Left ventricle myocardium inferior (tissue), 1 donor: Measurements from ENCODE around the gene CEP170B. TPM values are rescaled to one million over a fixed set of nuclear protein-coding genes. Genes with fewer than 3 reads are reported as not detected.
A peak's percentile ranks its signal among the peaks of the same experiment; 100 is the strongest.

Source experiments
- DNase-seq: peaks from one replicate; pipeline ENCODE4 v3.0.0-alpha.2; 2020
- H3K27ac ChIP-seq: fragments of 200-600 bp; replicated peaks from 2 replicates; pipeline ENCODE4 v1.8.0; 2021
- H3K27me3 ChIP-seq: fragments of 200-600 bp; 2 replicates; pipeline ENCODE4 v1.8.0; 2021; ENCODE audit warnings: low read depth
- H3K36me3 ChIP-seq: fragments of 200-600 bp; 2 replicates; pipeline ENCODE4 v1.8.0; 2021
- H3K4me1 ChIP-seq: fragments of 200-600 bp; 2 replicates; pipeline ENCODE4 v1.8.0; 2021
- H3K4me3 ChIP-seq: fragments of 200-600 bp; 2 replicates; pipeline ENCODE4 v1.8.0; 2021; ENCODE audit warnings: mild to moderate bottlenecking, moderate library complexity
- H3K9me3 ChIP-seq: fragments of 200-600 bp; replicated peaks from 2 replicates; pipeline ENCODE4 v1.8.0; 2021
- CTCF ChIP-seq: fragments of 200-600 bp; IDR thresholded peaks from 2 replicates; pipeline ENCODE4 v1.8.0; 2021; ENCODE audit warnings: antibody characterized with exemption, mild to moderate bottlenecking, borderline replicate concordance
- intact Hi-C: fragments of 100-400 bp; cut with micrococcal nuclease; formaldehyde crosslinking; loops from one replicate; pipeline ENCODE4 v1.11.0; 2022
- total RNA-seq: library from RNA; stranded (reverse); fragmentation: NEBNext Ultra II Directional; extraction: Animal tissue kit (Norgen Biotek cat#: 25700); gene quantifications from one replicate; pipeline ENCODE4 v1.2.1, GENCODE V29; 2021
- donor health status: DM: no; HTN: yes; CAD: no; lungs with severe emphysema.

Gene CEP170B
- total RNA-seq, 1 donor from 2014 or later, result 11.7 TPM

- no peak overlapping the region for H3K4me3 ChIP-seq
- no peaks in the 10 kb centered on the region for H3K9me3 ChIP-seq
- peaks cover 11% of the 10 kb centered on the region for H3K36me3 ChIP-seq
- TF ChIP-seq CTCF, result no peak
- H3K4me1 ChIP-seq, result peaks cover 6% of the 10 kb centered on the region
- peaks cover 4% of the 10 kb centered on the region for H3K27me3 ChIP-seq
- no peak for DNase-seq
- intact Hi-C loops, result no loop called here
- no peak overlapping the region for H3K27ac ChIP-seq
Observed at GRCh38 chr14:104874571-104875411, 9.7 kb downstream of the CEP170B start.

GRCh38 chr14:104875412-104875751, 10.3 kb downstream of the CEP170B start:
- H3K36me3 ChIP-seq, result peaks cover 14% of the 10 kb centered on the region
- H3K27ac ChIP-seq, result no peak overlapping the region
- H3K4me3 ChIP-seq, result no peak overlapping the region
- H3K4me1 ChIP-seq, result peaks cover 6% of the 10 kb centered on the region
- TF ChIP-seq CTCF, result no peak
- peak; percentile 5 for DNase-seq
- H3K9me3 ChIP-seq, result no peaks in the 10 kb centered on the region
- intact Hi-C loops, result no loop called here
- H3K27me3 ChIP-seq, result peaks cover 4% of the 10 kb centered on the region

- no peak overlapping the region for H3K4me3 ChIP-seq
- H3K27ac ChIP-seq, result no peak overlapping the region
- peaks cover 18% of the 10 kb centered on the region for H3K36me3 ChIP-seq
- no peak for TF ChIP-seq CTCF
- intact Hi-C loops, result no loop called here
- peak; percentile 14 for DNase-seq
- no peaks in the 10 kb centered on the region for H3K27me3 ChIP-seq
- no peaks in the 10 kb centered on the region for H3K9me3 ChIP-seq
- H3K4me1 ChIP-seq, result peaks cover 9% of the 10 kb centered on the region
Observed at GRCh38 chr14:104875811-104876210, 10.7 kb downstream of the CEP170B start.

GRCh38 chr14:104876251-104876699, 11.2 kb downstream of the CEP170B start:
- Histone ChIP-seq H3K36me3 (peaks cover 18% of the 10 kb centered on the region), H3K4me3 (no peak overlapping the region), H3K4me1 (peaks cover 14% of the 10 kb centered on the region), H3K27ac (no peak overlapping the region), H3K9me3 (no peaks in the 10 kb centered on the region), H3K27me3 (no peaks in the 10 kb centered on the region)
- no peak for DNase-seq
- TF ChIP-seq CTCF, result no peak
- intact Hi-C loops, result no loop called here

GRCh38 chr14:104877066-104877805, 12.2 kb downstream of the CEP170B start:
- TF ChIP-seq CTCF, result no peak
- peak; percentile 10 for DNase-seq
- intact Hi-C loops, result no loop called here
- peaks cover 22% of the 10 kb centered on the region for H3K4me1 ChIP-seq
- no peaks in the 10 kb centered on the region for H3K27me3 ChIP-seq
- peaks cover 18% of the 10 kb centered on the region for H3K36me3 ChIP-seq
- H3K4me3 ChIP-seq, result no peak overlapping the region
- no peaks in the 10 kb centered on the region for H3K9me3 ChIP-seq
- no peak overlapping the region for H3K27ac ChIP-seq
